Anterior cingulate cortex (tissue), 58 donors: ENCODE results near the gene ANXA3.

Source experiments
- DNase-seq, 58 donors: peaks; one replicate each; lab custom pipeline; 2025; lab: John Stamatoyannopoulos, UW

The ANXA3 gene

GRCh38 chr4:78606530-78607095 lies 55.0 kb downstream of the ANXA3 start:
- DNase-seq, result no peak

GRCh38 chr4:78608684-78609083 lies 57.1 kb downstream of the ANXA3 start:
- no peak for DNase-seq

- DNase-seq, result no peak
These were observed 58.0 kb downstream of the ANXA3 start for GRCh38 chr4:78609580-78609979.

- no peak for DNase-seq
These were observed 59.1 kb downstream of the ANXA3 start for GRCh38 chr4:78610546-78611214.

GRCh38 chr4:78611215-78611558 lies 59.6 kb downstream of the ANXA3 start:
- no peak for DNase-seq

GRCh38 chr4:78612398-78613178 lies 61.0 kb downstream of the ANXA3 start:
- DNase-seq, result peak in 8 of 58 donors; percentile 2 to 46 (median 8)

GRCh38 chr4:78613522-78614321 lies 62.2 kb downstream of the ANXA3 start:
- DNase-seq, result no peak

- no peak for DNase-seq
These were observed 64.5 kb downstream of the ANXA3 start for GRCh38 chr4:78616046-78616498.

GRCh38 chr4:78618436-78618835 lies 66.9 kb downstream of the ANXA3 start:
- DNase-seq, result no peak

GRCh38 chr4:78621395-78621794 lies 69.8 kb downstream of the ANXA3 start:
- no peak for DNase-seq

- DNase-seq, result no peak
These were observed 70.8 kb downstream of the ANXA3 start for GRCh38 chr4:78622253-78622979.

- DNase-seq, result no peak
These were observed 72.5 kb downstream of the ANXA3 start for GRCh38 chr4:78624048-78624447.

- DNase-seq, result no peak
These were observed 73.5 kb downstream of the ANXA3 start for GRCh38 chr4:78625073-78625472.

GRCh38 chr4:78627046-78627965 lies 75.7 kb downstream of the ANXA3 start:
- no peak for DNase-seq

GRCh38 chr4:78627966-78628678 lies 76.6 kb downstream of the ANXA3 start:
- DNase-seq, result no peak

- no peak for DNase-seq
These were observed 78.5 kb downstream of the ANXA3 start for GRCh38 chr4:78629991-78630541.

GRCh38 chr4:78630615-78631014 lies 79.0 kb downstream of the ANXA3 start:
- DNase-seq, result no peak

GRCh38 chr4:78634011-78634664 lies 82.6 kb downstream of the ANXA3 start:
- peak in 54 of 58 donors; percentile 3 to 93 (median 66) for DNase-seq
